Mucosa of gallbladder (tissue), 1 donor: ENCODE measurements around the gene BDNF. TPM values are rescaled to one million over a fixed set of nuclear protein-coding genes. Genes with fewer than 3 reads are reported as not detected.
A peak's percentile ranks its signal among the peaks of the same experiment; 100 is the strongest.

ENCODE experiments used
- DNase-seq: peaks from one replicate; pipeline ENCODE4 v3.0.0-alpha.2; 2020; ENCODE audit warnings: low spot score
- total RNA-seq: library from RNA; stranded (reverse); gene quantifications from one replicate; pipeline ENCODE4 v1.2.1, GENCODE V29; 2021
- donor health status: DM: no; HTN: no; CAD: no.

The BDNF gene
- total RNA-seq, 1 donor from 2014 or later = 6.8 TPM

DNA sequence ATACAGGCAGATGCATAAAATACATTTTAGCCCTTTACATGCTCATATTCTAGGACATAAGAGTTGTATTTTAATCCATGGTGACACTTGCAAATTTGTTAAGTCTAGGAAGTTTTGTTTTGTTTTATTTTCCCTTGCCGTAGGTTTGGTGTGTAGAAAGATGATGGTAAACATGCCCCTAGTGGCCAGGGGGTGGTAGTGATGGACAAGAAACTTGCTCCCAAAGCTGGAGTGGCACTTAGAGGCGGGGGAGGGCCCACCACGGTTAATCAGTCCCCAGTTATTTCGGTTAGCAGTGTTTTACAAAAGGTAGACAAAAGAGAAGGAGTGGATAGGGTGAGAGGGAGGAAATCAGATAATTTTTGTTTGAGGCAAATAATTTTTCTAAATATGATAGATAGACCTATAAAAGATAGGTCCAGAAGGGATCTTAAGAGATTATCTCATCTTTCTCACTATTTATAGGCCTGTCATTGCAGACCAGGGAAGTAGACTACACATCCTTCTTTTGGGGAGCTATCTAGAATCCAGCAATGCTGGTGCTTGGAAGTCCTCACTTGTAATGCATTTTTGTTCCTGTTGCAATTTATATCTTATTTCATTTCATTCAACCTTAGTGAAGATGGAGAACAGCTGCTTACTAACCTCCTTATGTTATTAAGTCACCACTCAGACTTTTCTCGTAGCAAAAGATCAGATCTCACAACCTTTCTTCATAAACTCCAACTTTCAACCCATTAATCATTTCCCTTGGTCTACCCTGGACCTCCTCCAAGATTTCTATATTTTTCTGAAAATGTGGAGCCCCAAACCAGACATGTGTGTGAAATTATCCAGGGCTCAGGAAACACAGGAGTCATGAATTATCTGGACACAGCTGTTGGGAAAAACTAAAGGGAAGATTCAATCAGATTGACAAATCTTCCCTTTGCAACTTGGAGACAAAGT, 5.9 kb upstream of the BDNF start:
- DNase-seq = no peak

- no peak for DNase-seq
These were observed 3.2 kb upstream of the BDNF start for GRCh38 chr11:27703481-27703880.

GRCh38 chr11:27702811-27703210, 2.6 kb upstream of the BDNF start:
- no peak for DNase-seq

DNA sequence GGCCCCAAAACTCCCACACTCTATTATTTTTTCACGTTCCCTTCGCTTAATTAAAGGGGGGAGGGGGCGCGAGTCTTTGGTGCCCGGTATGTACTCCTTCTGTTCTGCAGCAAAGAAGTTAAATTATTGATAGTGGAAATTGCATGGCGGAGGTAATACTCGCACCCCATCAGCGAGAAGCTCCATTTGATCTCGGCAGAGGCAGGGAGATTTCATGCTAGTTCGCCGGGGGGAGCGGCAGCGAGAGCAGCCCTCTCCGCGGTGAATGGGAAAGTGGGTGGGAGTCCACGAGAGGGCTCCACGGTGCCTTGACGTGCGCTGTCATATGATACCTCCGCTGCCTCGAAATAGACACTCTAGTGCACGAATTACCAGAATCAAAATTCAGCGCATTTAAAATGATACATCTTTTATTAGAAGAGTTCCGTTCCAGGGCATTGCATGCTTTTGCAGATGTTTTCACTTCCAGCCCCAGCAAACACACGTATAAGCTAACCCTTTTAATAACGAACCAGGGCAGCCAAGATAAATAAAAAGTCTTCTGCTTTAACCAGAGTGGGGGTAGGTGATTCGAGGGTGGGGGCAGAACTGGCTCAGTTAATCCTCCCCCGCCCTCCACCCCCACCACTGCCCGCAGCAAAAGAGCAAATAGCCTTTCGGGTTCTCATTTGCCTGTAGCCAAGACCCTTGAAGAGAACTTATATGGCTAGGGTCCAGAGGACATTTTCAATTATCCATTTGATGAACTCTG, 1.3 kb upstream of the BDNF start:
- DNase-seq = no peak

- no peak for DNase-seq
These were observed 317 bp downstream of the BDNF start for GRCh38 chr11:27699926-27700350.

DNA sequence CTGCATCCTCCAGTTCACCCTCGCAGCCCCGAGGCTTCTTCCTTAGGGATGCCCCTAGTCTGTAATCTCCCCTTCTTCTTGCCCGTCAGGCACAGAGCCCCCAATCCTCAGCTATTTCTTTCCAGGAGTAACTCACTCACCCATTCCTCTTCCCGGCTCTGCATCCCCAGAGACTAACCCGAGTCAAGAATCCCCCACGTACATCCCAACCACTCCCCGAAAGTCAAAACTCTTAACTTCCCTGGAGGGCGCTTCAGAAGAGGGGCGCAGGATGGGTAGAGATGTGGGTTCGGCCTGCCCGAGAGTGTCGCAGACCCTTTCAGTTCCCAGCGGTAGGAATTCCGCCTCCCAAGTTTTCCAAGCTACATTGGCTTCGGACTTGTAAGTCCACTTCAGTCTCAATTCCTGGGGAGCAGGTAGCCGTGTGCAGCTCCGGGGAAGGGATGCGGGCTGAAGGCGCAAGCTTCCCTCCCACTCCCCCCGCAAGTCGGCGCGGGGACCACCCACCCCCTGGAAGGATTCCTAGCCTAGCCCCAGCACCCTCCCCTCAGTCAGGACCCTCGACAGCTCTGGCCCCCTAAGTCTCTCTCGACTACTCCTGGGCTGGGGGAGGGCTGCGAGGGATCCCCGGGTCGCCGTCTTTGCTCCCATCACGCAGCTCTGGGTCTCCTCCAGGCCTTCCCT, 871 bp downstream of the BDNF start:
- DNase-seq = no peak

GRCh38 chr11:27698872-27699241, 1.4 kb downstream of the BDNF start:
- DNase-seq = peak; percentile 68

GRCh38 chr11:27697679-27698275, 2.5 kb downstream of the BDNF start:
- no peak for DNase-seq

- DNase-seq = no peak
These were observed 3.3 kb downstream of the BDNF start for GRCh38 chr11:27696961-27697360.

DNA sequence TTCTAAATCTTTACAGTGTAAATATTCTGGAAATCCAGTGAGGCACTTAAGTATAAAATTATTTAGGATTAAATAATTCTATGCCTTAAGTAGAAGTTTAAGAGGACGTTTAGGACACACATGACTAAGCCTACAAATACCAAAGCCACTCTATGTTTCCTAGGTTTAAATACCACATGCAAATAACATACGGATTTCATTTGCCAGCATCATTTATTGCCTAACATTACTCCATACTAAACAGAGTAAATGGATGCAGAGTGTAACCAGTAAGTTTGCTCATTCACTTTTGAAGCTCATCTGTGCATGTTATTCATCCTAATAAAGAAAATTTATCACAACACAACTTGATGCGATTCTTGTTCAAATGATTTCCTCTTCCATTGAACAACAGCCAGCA, 4.1 kb downstream of the BDNF start:
- no peak for DNase-seq

DNA sequence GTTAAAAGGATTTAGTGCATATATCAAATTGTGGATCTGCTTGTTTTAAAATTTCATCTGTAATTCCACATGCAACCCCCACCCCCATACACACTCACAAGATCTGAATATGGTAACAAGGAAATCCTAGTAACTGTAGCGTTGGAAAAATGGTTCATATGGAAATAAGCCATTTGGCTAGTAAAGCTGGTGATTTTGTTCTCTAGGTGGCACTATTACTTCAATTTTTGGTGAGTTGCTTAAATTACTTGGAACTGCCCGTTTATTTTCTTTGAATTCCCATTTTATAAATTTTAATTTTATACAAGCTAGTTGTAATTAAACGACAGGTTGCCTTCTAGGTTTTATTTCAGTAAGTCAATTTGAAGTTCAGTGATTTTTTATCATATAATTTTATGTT, 5.3 kb downstream of the BDNF start:
- no peak for DNase-seq

GRCh38 chr11:27693398-27693797, 6.9 kb downstream of the BDNF start:
- no peak for DNase-seq

DNA sequence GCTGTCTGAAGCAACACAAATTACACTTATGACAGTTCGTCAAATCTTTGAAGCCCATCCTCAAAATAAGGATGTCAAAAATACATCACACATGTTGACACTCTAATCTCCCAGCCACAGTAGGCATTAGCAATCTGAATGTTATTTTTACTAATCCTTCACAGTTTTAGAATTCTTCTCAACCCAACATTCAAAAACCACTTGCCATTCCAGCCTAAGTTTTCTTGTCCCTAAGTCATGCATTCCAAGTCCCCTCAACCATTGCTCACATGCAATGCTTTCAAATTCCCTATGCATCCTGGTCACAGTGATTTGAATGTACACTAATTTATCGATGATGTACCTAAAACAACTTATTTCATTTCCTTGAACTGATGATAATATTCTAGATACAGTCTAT, 7.5 kb downstream of the BDNF start:
- no peak for DNase-seq

- DNase-seq = no peak
These were observed 12.2 kb downstream of the BDNF start for GRCh38 chr11:27688076-27688475.

DNA sequence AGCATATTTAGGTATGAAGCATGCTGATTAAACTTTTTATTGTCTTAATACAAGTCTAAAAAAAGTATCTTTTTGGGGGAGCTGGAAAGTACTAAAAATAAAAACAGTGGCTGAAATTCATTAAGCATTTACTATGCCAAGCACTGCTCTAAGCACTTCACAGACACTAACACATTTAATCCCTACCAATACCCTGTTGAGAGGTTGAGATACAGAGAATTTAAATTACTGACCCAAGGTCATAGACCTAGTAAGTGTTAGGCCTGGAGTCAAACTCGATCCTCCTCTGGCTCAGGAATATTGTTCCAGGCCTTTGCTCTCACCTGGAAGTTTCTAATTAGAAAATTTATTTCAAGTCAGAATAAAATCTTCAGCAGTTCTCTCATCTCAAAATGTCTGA, 18.6 kb downstream of the BDNF start:
- no peak for DNase-seq

DNA sequence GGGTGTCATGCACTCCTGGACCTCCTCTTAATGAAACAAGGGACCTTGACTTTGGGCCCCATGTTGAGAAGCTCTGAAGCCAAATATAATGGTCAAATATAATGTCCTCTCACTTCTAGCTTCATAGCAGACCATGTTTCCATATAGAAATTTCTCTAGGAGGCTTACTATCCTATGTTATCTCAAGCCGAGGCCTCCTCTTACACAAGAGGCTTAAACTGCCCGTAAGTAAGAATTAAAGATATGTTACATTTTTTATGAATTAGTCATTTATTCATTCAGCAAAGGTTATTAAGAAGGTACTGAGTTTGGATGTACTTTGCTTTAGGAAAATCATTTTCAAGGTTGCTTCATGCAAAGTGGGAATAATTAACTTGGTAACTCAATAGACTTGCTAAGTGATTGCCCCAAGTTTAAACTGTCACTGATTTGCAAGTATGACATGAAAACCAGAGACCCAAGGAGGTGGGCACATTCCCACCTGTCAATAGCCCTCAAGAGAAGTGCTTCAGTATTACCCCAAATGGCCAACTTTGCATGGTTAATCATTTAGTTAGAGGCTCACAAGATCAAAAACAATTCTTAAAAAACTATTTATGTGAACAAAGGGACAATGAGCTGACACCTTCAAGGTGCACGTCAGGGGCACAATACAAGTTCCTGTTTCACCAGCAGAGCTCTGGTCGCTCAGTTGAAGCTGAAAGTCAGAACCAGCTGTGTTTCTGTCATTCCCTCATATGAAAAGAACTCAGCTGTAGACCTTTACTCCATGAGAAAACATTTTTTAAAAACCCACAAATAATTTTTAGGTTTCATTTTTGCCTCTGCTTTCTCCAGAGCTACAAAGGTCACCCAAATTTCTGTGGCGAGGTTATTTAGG, 20.9 kb downstream of the BDNF start:
- DNase-seq = no peak

DNA sequence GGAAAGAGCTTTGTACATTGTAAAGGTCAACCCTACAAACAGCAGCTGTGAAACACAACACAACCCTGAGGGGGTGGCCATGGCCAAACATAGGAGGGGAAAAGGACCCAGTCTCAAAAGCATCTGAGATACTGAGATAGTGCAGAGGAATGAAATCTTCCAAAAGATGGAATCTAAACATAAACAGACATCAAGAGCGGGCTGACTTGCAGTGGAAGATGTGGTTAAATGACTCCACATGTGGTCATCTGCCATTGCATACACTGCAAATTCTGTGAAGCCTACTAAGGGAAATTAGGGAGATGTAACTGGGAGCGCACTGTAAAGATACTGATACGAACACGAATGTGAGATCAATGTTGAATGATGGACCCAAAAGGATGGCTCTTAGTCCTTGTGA, 22.0 kb downstream of the BDNF start:
- DNase-seq = no peak

- DNase-seq = no peak
These were observed 23.1 kb downstream of the BDNF start for GRCh38 chr11:27677108-27677507.

DNA sequence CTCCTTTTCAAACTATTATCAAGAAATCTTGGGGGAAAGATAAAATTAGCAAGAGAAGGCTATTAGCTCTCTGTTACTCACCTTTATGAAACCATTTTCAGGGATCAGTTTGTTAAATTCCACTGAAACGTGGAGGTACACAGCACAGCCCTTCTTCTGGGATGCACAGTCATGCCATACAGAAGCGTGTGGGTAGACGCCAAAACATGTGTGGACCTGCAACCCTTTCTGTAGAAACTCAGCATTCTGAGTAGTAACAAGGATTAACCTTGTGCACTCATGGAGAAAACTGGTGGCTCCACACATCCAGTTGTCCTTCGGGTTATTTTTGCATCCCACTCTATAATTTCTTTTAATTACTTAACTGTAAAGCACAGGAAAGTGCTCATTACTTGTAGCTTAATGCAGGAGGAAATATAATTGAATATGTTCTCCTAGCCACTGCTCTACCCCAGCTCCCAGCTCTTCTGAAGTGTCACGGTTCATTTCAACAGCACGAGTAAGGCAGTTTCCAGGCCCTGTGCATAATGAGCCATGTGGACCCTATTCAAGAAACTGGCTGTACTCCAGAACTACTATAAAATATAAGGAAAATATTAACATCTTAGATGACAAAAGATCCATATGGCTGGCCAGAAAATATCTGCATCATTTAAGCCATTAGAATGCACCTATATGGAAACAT, 26.1 kb downstream of the BDNF start:
- no peak for DNase-seq

DNA sequence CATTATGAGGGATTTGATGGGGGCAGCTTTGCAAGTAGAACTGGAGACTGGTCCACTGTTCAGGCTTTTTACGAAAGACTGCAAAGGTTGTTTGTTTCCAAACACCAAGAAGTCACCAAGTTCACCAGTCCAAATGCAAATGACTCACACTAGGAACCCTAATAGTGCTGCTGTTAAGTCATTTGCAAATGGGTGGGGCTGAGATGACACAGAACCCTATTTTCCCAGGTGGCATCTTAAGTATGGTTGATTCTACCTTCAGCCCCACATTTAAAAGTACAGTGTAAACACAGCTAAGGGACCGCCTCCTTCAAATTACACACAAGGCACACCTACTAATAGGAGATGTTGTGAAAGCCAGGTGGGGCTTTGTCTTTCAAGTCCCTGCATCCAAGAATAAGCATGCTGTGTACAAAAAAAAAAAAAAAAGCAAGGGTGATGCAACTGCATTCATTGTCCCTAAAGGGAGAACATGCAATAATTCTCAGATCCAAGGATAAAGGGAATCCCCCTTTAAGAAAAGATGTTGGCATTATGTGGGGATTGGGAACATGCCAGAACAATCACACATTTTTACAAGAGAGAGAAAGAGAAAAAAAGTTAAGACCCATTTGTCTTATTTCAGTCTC, 27.3 kb downstream of the BDNF start:
- no peak for DNase-seq
